OCI-LY3 (cell line): Measurements from ENCODE around the gene CDK16.

Experiments
- CTCF ChIP-seq: fragments of 200-600, 300-600 bp; sonication (generic); IDR thresholded peaks from 2 replicates; pipeline ENCODE4 v1.5.1; 2014; ENCODE audit warnings: antibody characterized with exemption, low read length, low read depth
- EZH2phosphoT487 ChIP-seq: fragments of 200-600 bp; shearing (Covaris generic); IDR thresholded peaks from 2 replicates; pipeline ENCODE4 v1.6.1; 2018; ENCODE audit warnings: antibody characterized with exemption, mixed run types, low read depth

- TF ChIP-seq CTCF (no peak), EZH2phosphoT487 (no peak)
These were observed 26.6 kb upstream of the CDK16 start for GRCh38 chrX:47191806-47192401.
